K562 (cell line): ENCODE results near the gene WWC2. TPM values are rescaled to one million over a fixed set of nuclear protein-coding genes. Genes with fewer than 3 reads are reported as not detected.

Source experiments
- MYC ChIP-seq, 2 experiments: fragments of 250-450 bp in 1 of 2; sonication (Bioruptor Pico) in 1 of 2; IDR thresholded peaks; 2 replicates each; pipeline versions ENCODE4 v1.5.1 to v1.6.1; 2012 to 2021; ENCODE audit warnings: low read depth in 2 of 2, borderline replicate concordance in 1 of 2, improper control_type of control experiment in 1 of 2, low read length in 1 of 2, mild to moderate bottlenecking in 1 of 2, moderate library complexity in 1 of 2
- RAD21 ChIP-seq, 2 experiments: fragments of 250-450 bp in 1 of 2; fragments of 450-650 bp in 1 of 2; sonication (Bioruptor Pico) in 1 of 2; formaldehyde crosslinking in 1 of 2; IDR thresholded peaks in 1 of 2; conservative IDR thresholded peaks in 1 of 2; 2 replicates each; pipeline versions ENCODE4 v1.4.0 to v1.8.0; 2020 to 2022; ENCODE audit warnings: mild to moderate bottlenecking in 2 of 2, moderate library complexity in 1 of 2
- RHOXF2B ChIP-seq: fragments of 250-450 bp; sonication (Bioruptor Pico); conservative IDR thresholded peaks from 2 replicates; pipeline ENCODE4 v1.5.1; 2021
- ZNF507 ChIP-seq: conservative IDR thresholded peaks from 2 replicates; pipeline ENCODE4 v1.6.1; 2017; ENCODE audit warnings: missing genetic modification characterization, missing compliant biosample characterization
- ZNF77 ChIP-seq: fragments of 250-450 bp; sonication (Bioruptor Pico); IDR thresholded peaks from 2 replicates; pipeline ENCODE4 v1.5.0; 2020
- polyA plus RNA-seq, 8 experiments: library from polyadenylated mRNA; depleted of rRNA in 4 of 8; stranded (reverse) in 5 of 8; unstranded in 3 of 8; fragments of >200 nt; fragmentation: Nextera tagmentation in 2 of 8; fragmentation: Illumina TruSeq in 1 of 8; extraction: Ambion mirVana in 2 of 8; extraction: Trizol in 1 of 8; gene quantifications; 2 replicates each; pipeline versions ENCODE4 v1.2.1 to v1.2.3, GENCODE V29; 2011 to 2014; ENCODE audit warnings: inconsistent platforms in 1 of 8, missing spikeins in 1 of 8
- total RNA-seq, 7 experiments: library from RNA; depleted of rRNA in 6 of 7; stranded (reverse); fragments of >200 nt in 6 of 7; fragmentation: Illumina TruSeq in 2 of 7; extraction: Trizol in 2 of 7; gene quantifications; 2 replicates each; pipeline versions ENCODE4 v1.2.1 to v1.2.3, GENCODE V29; 2011 to 2021; ENCODE audit warnings: low replicate concordance in 1 of 7
- TF ChIP-seq, protein P1 (sequence below), 2 experiments: fragments of 450-650 bp; IDR thresholded peaks; 2 replicates each; pipeline ENCODE4 v1.6.1; 2016; ENCODE audit warnings: mild to moderate bottlenecking in 2 of 2, borderline replicate concordance in 1 of 2, low read depth in 1 of 2, moderate library complexity in 1 of 2
- TF ChIP-seq, protein P2 (sequence below): sonication (generic); formaldehyde crosslinking; IDR thresholded peaks from 2 replicates; pipeline ENCODE4 v1.8.0; 2022; ENCODE audit warnings: mild to moderate bottlenecking, missing genetic modification reagents
- TF ChIP-seq, protein P3 (sequence below): fragments of 250-450 bp; sonication (Bioruptor Pico); IDR thresholded peaks from 2 replicates; pipeline ENCODE4 v1.4.0; 2020; ENCODE audit warnings: mild to moderate bottlenecking, moderate library complexity, borderline replicate concordance
- TF ChIP-seq, protein P4 (sequence below): fragments of 250-450 bp; sonication (Bioruptor Pico); IDR thresholded peaks from 2 replicates; pipeline ENCODE4 v1.4.0; 2020; ENCODE audit warnings: mild to moderate bottlenecking

Gene WWC2
- total and polyA plus RNA-seq, 9 of the 15 experiments (the other 6 are each of a cell fraction or from before 2014, with no cell fraction given): 3.7 to 39.4 (median 19.6) TPM

DNA sequence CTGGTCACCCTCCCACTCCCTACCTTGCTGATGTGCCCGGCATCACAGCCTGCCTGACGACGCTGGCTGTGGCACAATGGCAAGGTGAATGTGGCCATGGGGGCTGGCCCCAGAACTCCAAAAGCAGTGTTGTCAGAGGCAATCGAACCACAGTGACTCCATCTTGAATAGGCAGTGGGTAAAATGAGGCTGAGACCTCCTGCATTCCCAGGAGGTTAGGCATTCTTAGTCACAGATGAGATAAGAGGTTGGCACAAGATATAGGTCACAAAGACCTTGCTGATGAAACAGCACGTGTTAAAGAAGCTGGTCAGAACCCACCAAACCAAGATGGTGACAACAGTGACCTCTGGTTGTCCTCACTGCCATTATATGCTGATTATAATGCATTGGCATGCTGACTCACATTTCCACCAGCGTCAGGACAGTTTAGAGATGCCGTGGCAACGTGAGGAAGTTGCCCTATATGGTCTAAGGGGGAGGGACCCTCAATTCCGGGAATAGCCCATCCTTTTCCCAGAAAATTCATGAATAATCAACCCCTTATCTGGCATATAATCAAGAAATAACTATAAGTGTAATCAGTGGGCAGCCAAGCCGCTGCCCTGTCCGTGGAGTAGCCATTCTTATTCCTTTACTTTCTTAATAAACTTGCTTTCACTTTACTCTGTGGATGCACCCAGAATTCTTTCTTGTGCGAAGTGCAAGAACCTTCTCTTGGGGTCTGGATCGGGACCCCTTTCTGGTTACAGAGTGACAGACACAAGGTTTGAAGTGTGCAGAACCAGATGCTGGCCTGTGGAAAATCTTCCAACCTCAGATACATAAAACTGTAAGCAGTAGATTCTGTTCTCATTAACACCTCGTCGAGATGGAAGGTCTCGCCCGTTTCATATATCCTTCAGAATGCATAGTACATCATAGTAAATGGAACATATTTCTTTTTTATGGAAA is 249.9 kb downstream of the WWC2 start (continued):
- TF ChIP-seq, protein P1, sequence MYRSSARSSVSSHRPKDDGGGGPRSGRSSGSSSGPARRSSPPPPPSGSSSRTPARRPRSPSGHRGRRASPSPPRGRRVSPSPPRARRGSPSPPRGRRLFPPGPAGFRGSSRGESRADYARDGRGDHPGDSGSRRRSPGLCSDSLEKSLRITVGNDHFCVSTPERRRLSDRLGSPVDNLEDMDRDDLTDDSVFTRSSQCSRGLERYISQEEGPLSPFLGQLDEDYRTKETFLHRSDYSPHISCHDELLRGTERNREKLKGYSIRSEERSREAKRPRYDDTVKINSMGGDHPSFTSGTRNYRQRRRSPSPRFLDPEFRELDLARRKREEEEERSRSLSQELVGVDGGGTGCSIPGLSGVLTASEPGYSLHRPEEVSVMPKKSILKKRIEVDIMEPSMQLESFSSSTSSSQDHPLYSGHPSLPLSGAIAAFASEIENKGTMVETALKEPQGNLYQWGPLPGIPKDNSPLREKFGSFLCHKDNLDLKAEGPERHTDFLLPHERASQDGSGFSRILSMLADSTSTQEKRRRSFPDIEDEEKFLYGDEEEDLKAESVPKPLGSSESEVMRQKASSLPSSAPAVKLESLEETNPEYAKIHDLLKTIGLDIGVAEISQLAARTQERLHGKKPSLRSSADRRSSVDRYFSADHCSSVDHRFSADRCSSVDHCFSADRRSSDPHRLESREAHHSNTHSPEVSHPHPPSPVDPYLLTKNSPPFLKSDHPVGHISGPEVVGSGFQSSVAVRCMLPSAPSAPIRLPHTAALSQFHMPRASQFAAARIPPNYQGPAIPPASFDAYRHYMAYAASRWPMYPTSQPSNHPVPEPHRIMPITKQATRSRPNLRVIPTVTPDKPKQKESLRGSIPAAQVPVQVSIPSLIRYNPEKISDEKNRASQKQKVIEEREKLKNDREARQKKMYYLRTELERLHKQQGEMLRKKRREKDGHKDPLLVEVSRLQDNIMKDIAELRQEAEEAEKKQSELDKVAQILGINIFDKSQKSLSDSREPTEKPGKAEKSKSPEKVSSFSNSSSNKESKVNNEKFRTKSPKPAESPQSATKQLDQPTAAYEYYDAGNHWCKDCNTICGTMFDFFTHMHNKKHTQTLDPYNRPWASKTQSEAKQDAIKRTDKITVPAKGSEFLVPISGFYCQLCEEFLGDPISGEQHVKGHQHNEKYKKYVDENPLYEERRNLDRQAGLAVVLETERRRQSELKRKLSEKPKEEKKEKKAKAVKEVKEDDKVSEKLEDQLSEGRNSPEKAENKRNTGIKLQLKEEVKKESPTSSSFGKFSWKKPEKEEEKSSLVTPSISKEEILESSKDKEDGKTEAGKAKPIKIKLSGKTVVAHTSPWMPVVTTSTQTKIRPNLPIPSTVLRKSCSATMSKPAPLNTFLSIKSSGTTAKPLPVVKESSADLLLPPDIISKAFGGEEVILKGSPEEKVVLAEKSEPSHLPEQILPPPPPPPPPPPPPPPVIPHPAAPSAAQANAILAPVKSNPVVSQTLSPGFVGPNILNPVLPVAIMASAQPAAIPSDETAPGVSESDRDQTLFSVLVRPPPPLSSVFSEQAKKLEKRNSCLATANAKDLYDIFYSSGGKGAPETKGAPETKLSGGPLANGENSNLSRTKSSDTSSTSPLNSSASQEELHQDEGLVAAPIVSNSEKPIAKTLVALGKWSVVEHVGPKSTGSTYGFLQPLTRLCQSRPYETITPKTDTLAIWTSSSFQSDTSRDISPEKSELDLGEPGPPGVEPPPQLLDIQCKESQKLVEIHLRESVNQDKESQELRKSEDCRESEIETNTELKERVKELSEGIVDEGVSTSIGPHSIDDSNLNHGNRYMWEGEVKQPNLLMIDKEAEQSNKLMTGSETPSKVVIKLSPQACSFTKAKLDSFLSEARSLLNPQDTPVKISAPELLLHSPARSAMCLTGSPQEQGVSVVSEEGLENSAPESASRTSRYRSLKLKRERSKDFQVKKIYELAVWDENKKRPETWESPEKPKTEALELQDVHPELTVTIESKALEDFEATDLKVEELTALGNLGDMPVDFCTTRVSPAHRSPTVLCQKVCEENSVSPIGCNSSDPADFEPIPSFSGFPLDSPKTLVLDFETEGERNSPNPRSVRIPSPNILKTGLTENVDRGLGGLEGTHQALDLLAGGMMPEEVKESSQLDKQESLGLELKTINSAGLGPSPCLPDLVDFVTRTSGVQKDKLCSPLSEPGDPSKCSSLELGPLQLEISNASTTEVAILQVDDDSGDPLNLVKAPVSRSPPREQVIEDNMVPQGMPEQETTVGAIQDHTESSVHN (IDR thresholded peaks at IDR 0.05; ENCODE audit: borderline replicate concordance in 1 of 2, low read depth in 1 of 2): 0 out of 4 replicates have a peak, but pooled peaks of 1 of the 2 experiments have one; percentile 51
- TF ChIP-seq RHOXF2B (CRISPR knock-in tag) (peak; percentile 98), ZNF77 (CRISPR knock-in tag) (peak; percentile 90), MYC (IDR thresholded peaks at IDR 0.05; ENCODE audit: low read depth, low read length) (peak; percentile 92), MYC (CRISPR knock-in tag; IDR thresholded peaks at IDR 0.05; ENCODE audit: borderline replicate concordance, low read depth) (peak; percentile 99), ZNF507 (tag) (peak; percentile 91), RAD21 (CRISPR knock-in tag; conservative IDR thresholded peaks at IDR 0.05 in 1 of 2, IDR thresholded peaks at IDR 0.05 in 1 of 2) (peak in 1 of 2 experiments; percentile 46; a peak in 2 of 4 replicates)
- TF ChIP-seq, protein P2, sequence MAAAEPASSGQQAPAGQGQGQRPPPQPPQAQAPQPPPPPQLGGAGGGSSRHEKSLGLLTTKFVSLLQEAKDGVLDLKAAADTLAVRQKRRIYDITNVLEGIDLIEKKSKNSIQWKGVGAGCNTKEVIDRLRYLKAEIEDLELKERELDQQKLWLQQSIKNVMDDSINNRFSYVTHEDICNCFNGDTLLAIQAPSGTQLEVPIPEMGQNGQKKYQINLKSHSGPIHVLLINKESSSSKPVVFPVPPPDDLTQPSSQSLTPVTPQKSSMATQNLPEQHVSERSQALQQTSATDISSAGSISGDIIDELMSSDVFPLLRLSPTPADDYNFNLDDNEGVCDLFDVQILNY: peak; percentile 68; the same call in 1 of the 2 replicates
- TF ChIP-seq, protein P3, sequence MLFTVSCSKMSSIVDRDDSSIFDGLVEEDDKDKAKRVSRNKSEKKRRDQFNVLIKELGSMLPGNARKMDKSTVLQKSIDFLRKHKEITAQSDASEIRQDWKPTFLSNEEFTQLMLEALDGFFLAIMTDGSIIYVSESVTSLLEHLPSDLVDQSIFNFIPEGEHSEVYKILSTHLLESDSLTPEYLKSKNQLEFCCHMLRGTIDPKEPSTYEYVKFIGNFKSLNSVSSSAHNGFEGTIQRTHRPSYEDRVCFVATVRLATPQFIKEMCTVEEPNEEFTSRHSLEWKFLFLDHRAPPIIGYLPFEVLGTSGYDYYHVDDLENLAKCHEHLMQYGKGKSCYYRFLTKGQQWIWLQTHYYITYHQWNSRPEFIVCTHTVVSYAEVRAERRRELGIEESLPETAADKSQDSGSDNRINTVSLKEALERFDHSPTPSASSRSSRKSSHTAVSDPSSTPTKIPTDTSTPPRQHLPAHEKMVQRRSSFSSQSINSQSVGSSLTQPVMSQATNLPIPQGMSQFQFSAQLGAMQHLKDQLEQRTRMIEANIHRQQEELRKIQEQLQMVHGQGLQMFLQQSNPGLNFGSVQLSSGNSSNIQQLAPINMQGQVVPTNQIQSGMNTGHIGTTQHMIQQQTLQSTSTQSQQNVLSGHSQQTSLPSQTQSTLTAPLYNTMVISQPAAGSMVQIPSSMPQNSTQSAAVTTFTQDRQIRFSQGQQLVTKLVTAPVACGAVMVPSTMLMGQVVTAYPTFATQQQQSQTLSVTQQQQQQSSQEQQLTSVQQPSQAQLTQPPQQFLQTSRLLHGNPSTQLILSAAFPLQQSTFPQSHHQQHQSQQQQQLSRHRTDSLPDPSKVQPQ: peak; percentile 96
- TF ChIP-seq, protein P4, sequence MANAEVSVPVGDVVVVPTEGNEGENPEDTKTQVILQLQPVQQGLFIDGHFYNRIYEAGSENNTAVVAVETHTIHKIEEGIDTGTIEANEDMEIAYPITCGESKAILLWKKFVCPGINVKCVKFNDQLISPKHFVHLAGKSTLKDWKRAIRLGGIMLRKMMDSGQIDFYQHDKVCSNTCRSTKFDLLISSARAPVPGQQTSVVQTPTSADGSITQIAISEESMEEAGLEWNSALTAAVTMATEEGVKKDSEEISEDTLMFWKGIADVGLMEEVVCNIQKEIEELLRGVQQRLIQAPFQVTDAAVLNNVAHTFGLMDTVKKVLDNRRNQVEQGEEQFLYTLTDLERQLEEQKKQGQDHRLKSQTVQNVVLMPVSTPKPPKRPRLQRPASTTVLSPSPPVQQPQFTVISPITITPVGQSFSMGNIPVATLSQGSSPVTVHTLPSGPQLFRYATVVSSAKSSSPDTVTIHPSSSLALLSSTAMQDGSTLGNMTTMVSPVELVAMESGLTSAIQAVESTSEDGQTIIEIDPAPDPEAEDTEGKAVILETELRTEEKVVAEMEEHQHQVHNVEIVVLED: peak; percentile 89
